Cardiac ventricle fibroblast (primary cell): ENCODE results near the gene SDC3. TPM values are rescaled to one million over a fixed set of nuclear protein-coding genes. Genes with fewer than 3 reads are reported as not detected.

ENCODE experiments used
- total RNA-seq: library from RNA; depleted of rRNA; stranded (reverse); fragments of >200 nt; gene quantifications from 2 replicates; pipeline ENCODE4 v1.2.3, GENCODE V29; 2015

Gene SDC3
- 74.8 and 90.7 TPM in 2 replicates for total RNA-seq

GRCh38 chr1:30908696-30909364 lies at the start of gene SDC3:
SDC3 (minus strand) TSS chr1:30908758; CDS start chr1:30908586, 172 bp downstream.

Other genes starting within 250 kb of the SDC3 start
- gene MATN1, start 185.2 kb downstream of the SDC3 start, total RNA-seq = not detected in 2 replicates
- 1.2 and 1.3 TPM in 2 replicates for gene LAPTM5, start 151.0 kb downstream of the SDC3 start, total RNA-seq
- 44.0 and 56.7 TPM in 2 replicates for gene PUM1, start 157.0 kb upstream of the SDC3 start, total RNA-seq